ENCODE data around the gene LMBRD2. TPM values are rescaled to one million over a fixed set of nuclear protein-coding genes. Genes with fewer than 3 reads are reported as not detected.
A peak's percentile ranks its signal among the peaks of the same experiment; 100 is the strongest.
"Not testable (repeated sequence)": the region's sequence is repeated elsewhere in the genome, so short reads cannot be mapped to it uniquely, and the experiment has no call there.

LMBRD2 gene
- 10 to 100 TPM; 15.9 to 20.9 (median 17.4) TPM for polyA plus RNA-seq (ENCODE audit: insufficient read length in 4 of 4)

- peak; percentile 90 to 98 (median 96) for DNase-seq (ENCODE audit: low read depth in 4 of 4, low spot score in 2 of 4)
Observed at GRCh38 chr5:36151434-36152323, at the start of gene LMBRD2, which contains the start of gene SKP2. TSS of gene LMBRD2 (minus strand) at chr5:36151887. CDS start at chr5:36143349, 8,538 bp downstream. TSS of gene SKP2 (plus strand) at chr5:36152111. CDS start at chr5:36152263, 152 bp downstream.

- no peak for DNase-seq (ENCODE audit: low read depth in 4 of 4, low spot score in 2 of 4)
Observed at GRCh38 chr5:36200513-36200912, 48.8 kb upstream of the LMBRD2 start.

GRCh38 chr5:36199620-36200019 is 47.9 kb upstream of the LMBRD2 start:
- no peak for DNase-seq (ENCODE audit: low read depth in 4 of 4, low spot score in 2 of 4)

GRCh38 chr5:36198783-36199182 is 47.1 kb upstream of the LMBRD2 start:
- not testable (repeated sequence) for DNase-seq (ENCODE audit: low read depth in 4 of 4, low spot score in 2 of 4)

GRCh38 chr5:36198281-36198680 is 46.6 kb upstream of the LMBRD2 start:
- DNase-seq (ENCODE audit: low read depth in 4 of 4, low spot score in 2 of 4) = no peak

- no peak for DNase-seq (ENCODE audit: low read depth in 4 of 4, low spot score in 2 of 4)
Observed at GRCh38 chr5:36193746-36194145, 42.1 kb upstream of the LMBRD2 start.

DNA sequence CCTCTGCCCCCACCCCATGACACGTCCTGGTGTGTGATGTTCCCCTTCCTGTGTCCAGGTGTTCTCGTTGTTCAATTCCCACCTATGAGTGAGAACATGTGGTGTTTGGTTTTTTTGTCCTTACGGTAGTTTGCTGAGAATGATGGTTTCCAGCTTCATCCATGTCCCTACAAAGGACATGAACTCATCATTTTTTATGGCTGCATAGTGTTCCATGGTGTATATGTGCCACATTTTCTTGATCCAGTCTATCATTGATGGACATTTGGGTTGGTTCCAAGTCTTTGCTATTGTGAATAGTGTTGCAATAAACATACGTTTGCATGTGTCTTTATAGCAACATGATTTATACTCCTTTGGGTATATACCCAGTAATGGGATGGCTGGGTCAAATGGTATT is 32.7 kb upstream of the LMBRD2 start:
- DNase-seq (ENCODE audit: low read depth in 4 of 4, low spot score in 2 of 4) = not testable (repeated sequence)

DNA sequence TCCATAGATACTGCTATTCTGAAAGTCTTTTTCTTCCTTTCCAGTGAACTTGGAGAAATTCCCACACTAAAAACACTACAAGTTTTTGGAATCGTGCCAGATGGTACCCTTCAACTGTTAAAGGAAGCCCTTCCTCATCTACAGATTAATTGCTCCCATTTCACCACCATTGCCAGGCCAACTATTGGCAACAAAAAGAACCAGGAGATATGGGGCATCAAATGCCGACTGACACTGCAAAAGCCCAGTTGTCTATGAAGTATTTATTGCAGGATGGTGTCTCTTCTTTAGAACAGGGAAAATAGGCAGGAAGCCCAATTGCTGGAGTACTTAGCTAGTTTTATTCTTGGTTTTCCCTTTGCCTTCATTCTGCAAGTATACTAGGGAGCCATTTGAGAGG is 30.1 kb upstream of the LMBRD2 start:
- no peak for DNase-seq (ENCODE audit: low read depth in 4 of 4, low spot score in 2 of 4)

DNA sequence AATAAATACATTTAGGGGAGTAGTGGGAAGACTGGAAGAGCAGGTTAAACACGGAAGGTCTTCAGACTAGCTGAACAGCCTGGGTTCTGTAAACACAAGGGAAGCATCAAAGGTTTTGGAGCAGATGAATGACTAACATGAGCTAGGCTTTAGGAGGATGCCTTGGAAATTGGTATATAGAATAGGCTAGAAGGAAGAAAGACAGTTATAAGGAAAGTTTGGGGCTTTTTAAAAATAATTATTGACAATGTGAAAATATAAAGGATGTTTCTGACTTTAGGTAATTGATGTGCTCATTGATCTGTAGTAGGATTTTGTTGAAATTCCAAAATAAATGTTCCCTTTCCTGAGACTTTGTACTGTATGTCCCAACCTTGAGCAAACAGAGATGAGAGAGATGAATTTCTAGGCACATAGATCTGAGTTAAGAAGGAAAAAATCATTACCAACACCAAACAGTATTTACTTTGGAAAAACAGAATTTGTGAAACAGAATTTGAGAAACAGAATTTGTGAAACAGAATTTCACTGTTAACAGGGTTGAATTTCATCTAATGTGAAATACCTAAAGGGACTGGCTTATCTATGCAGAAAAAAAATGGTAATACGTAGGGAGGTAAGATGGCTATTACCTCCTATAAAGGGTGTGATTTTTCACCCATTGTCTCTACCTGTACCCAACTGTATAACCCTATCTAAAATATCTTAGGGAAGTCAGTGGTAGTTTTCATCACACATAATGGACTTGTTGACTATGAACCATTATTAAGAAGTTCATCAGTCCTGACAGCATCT is 29.1 kb upstream of the LMBRD2 start:
- DNase-seq (ENCODE audit: low read depth in 4 of 4, low spot score in 2 of 4) = no peak

DNA sequence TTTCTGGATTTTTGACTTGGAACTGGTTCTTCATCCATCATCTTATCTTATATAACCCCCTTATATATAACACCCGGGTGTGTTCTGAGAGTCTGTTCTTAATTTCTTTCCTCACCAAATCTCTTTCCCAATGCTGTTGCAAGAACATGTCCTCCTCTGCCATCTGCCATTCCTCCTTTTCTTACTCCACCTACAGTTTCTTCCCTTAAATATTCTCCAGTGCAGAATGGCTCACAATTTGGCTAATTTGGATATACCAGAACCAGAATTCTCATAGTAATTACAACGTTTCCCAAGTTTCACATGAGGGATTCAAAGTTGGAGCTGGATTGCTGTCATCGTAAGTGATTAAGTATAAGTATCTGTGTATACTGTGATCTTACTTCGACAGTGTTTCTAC is 28.3 kb upstream of the LMBRD2 start:
- DNase-seq (ENCODE audit: low read depth in 4 of 4, low spot score in 2 of 4) = no peak

GRCh38 chr5:36178524-36178890 is 26.8 kb upstream of the LMBRD2 start:
- no peak for DNase-seq (ENCODE audit: low read depth in 4 of 4, low spot score in 2 of 4)

- peak in 2 of 4 donors; percentile 6 to 12 for DNase-seq (ENCODE audit: low read depth in 4 of 4, low spot score in 2 of 4)
Observed at GRCh38 chr5:36177715-36178523, 26.2 kb upstream of the LMBRD2 start.

DNA sequence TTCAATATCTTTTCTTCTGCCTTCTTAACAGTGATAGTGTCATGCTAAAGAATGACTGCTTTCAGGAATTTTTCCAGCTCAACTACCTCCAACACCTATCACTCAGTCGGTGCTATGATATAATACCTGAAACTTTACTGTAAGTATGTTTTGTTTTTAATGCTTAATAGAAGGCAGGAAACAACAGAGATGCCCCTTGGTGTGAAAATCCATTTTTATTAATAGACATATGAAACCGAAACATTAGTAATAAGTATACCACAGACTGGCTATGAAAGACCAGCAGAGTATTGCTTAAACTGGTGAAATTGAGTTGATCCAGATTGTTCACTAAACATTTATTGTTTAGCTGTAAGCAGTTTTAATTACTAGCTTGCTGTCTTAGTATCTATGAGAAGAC is 25.5 kb upstream of the LMBRD2 start:
- DNase-seq (ENCODE audit: low read depth in 4 of 4, low spot score in 2 of 4) = no peak

GRCh38 chr5:36175043-36175442 is 23.4 kb upstream of the LMBRD2 start:
- DNase-seq (ENCODE audit: low read depth in 4 of 4, low spot score in 2 of 4) = no peak

DNA sequence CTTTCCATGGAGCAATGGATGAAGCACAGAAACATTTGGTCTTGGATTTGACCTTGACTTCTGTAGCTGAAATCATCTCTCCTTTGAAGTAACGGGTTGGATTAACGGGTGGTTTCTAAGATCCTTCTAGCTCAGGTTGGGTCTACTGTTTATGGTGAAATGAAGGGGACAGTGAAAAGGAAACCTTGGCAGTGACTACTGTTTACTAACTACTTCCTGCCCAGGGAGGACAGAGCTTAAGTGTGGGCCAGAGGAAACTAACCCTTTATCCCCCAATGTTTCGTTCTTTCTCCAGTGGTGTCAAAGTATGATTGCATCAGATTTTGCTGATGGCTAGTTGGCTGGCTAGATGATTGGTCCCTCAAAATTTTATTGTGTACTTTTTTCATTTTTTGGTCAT is 22.4 kb upstream of the LMBRD2 start:
- DNase-seq (ENCODE audit: low read depth in 4 of 4, low spot score in 2 of 4) = no peak

GRCh38 chr5:36173426-36173825 is 21.7 kb upstream of the LMBRD2 start:
- no peak for DNase-seq (ENCODE audit: low read depth in 4 of 4, low spot score in 2 of 4)

- no peak for DNase-seq (ENCODE audit: low read depth in 4 of 4, low spot score in 2 of 4)
Observed at GRCh38 chr5:36172599-36172998, 20.9 kb upstream of the LMBRD2 start.

DNA sequence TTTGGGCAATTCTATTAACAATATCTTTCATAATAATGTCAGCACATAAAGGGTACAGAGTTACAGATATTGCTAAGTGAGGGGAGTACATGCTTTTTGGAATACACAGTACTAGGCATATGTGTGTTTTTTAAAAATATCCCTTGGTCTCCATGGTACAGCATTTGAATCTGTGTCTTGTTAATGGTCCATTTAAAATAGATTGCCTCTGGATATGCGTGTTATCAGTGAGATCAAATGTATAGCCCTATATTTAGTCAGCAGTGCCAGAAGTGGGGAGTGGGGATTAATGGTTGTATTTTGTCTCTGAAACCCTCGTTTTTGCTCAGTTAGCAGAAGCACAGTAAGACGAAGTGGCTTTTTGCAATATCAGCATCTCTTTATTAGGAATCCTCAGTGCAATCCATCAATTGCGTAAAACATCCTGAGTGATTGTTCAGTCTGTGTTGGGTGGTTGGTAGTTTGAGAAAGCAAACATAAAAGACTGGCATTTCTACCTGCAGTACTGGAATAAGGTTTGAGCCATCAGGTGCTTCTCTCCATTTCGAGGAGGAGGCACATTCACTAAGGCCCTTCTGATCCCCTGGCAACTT is 19.2 kb upstream of the LMBRD2 start:
- no peak for DNase-seq (ENCODE audit: low read depth in 4 of 4, low spot score in 2 of 4)

- DNase-seq (ENCODE audit: low read depth in 4 of 4, low spot score in 2 of 4) = no peak
Observed at GRCh38 chr5:36168737-36169136, 17.1 kb upstream of the LMBRD2 start.

DNA sequence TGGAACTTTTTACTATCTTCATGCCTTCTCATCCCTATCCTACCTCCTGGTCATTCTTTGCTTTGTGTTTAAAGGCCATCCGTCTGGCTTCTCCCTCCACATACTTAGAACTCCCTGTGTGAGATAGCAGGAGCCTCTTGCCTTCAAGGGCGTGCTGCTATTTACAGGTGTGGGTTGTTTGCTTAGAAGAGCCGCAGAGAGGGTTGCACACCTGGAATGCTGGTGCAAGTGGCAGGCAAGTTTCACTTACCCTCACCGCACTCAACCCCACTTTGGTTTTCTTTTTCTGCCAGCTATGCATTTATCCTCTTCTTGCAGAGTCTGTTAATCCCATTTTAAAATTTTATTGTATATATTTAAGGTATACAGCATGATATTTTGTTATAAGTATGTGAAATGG is 12.8 kb upstream of the LMBRD2 start:
- no peak for DNase-seq (ENCODE audit: low read depth in 4 of 4, low spot score in 2 of 4)
